ENCODE measurements around the gene DPYD. TPM values are rescaled to one million over a fixed set of nuclear protein-coding genes. Genes with fewer than 3 reads are reported as not detected.
A peak's percentile ranks its signal among the peaks of the same experiment; 100 is the strongest.

The DPYD gene
- total RNA-seq, 1 donor from 2014 or later, result 11.3 TPM

- no peak for DNase-seq (ENCODE audit: low read depth)
Measured at GRCh38 chr1:97061604-97062003, 859.2 kb downstream of the DPYD start.

GRCh38 chr1:97056386-97056785 is 864.4 kb downstream of the DPYD start:
- DNase-seq (ENCODE audit: low read depth), result no peak

- peak; percentile 9 for DNase-seq (ENCODE audit: low read depth)
Measured at GRCh38 chr1:97053268-97053667, 867.6 kb downstream of the DPYD start.

- no peak for DNase-seq (ENCODE audit: low read depth)
Measured at GRCh38 chr1:97051823-97052222, 869.0 kb downstream of the DPYD start.

- DNase-seq (ENCODE audit: low read depth), result peak; percentile 39
Measured at GRCh38 chr1:97050506-97050905, 870.3 kb downstream of the DPYD start.

GRCh38 chr1:97047421-97047793 is 873.4 kb downstream of the DPYD start:
- DNase-seq (ENCODE audit: low read depth), result no peak

- DNase-seq (ENCODE audit: low read depth), result no peak
Measured at GRCh38 chr1:97046765-97047420, 873.9 kb downstream of the DPYD start.

- DNase-seq (ENCODE audit: low read depth), result no peak
Measured at GRCh38 chr1:97044159-97044760, 876.6 kb downstream of the DPYD start.

GRCh38 chr1:97042551-97042950 is 878.3 kb downstream of the DPYD start:
- DNase-seq (ENCODE audit: low read depth), result peak; percentile 5

- DNase-seq (ENCODE audit: low read depth), result no peak
Measured at GRCh38 chr1:97041026-97041425, 879.8 kb downstream of the DPYD start.

GRCh38 chr1:97038410-97038809 is 882.4 kb downstream of the DPYD start:
- DNase-seq (ENCODE audit: low read depth), result peak; percentile 24

- DNase-seq (ENCODE audit: low read depth), result peak; percentile 69
Measured at GRCh38 chr1:97034651-97035050, 886.2 kb downstream of the DPYD start.

- DNase-seq (ENCODE audit: low read depth), result peak; percentile 47
Measured at GRCh38 chr1:97033949-97034348, 886.9 kb downstream of the DPYD start.

All from myocyte (in vitro differentiated cells).